Stimulated activated CD8-positive, alpha-beta memory T cell treated with anti-CD3 and anti-CD28 coated beads, Interleukin-15, amount 100 ng/mL, for 4 hours (primary cell): ENCODE measurements around the gene HSP90AB1.
"Not testable (repeated sequence)": the region's sequence is repeated elsewhere in the genome, so short reads cannot be mapped to it uniquely, and the experiment has no call there.

Experiments used
- DNase-seq, 2 donors: peaks; one replicate each; pipeline ENCODE4 v3.0.0-alpha.2; 2020; ENCODE audit warnings: low read depth in 2 of 2

The HSP90AB1 gene

DNA sequence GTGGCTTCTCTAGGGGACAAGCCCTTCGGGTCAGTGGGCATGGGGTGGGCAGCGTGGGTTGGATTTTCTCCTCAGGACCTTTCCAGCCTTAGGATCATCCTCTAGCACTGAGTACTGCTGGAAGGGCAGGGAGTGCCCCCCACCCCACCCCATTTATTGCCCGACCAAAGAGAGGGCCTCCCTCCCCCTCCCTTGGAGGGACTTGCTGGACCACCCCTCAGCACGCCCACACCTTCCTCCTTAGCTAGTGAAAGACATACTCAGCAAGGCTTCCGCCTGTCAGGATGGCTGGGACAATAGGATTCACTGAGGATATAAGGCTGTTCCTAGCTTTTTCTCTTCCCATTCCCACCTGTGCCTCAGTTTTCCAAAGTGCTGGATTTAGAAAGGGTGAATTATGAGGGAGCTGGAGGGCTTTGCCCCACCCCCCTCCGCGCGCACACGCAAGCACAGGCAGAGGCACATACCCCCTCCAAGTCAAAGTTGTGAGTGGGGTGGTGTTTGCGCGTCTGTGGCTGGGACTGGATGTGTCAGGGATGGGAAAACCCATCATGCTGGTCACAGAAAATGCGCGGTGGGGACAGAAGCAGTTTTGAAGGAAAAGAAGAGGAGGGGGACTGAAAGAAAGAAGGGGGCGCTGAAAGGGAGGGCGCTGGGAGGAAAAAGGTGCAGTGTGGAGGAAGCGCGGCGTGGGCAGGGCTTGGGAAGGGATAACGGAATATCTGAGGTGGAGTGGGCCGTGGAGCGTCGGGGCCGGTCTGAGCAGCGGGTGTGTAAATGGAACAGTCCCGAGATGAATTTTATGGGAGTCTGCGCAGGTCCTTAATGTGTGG lies 24.2 kb upstream of the HSP90AB1 start:
- no peak for DNase-seq

DNA sequence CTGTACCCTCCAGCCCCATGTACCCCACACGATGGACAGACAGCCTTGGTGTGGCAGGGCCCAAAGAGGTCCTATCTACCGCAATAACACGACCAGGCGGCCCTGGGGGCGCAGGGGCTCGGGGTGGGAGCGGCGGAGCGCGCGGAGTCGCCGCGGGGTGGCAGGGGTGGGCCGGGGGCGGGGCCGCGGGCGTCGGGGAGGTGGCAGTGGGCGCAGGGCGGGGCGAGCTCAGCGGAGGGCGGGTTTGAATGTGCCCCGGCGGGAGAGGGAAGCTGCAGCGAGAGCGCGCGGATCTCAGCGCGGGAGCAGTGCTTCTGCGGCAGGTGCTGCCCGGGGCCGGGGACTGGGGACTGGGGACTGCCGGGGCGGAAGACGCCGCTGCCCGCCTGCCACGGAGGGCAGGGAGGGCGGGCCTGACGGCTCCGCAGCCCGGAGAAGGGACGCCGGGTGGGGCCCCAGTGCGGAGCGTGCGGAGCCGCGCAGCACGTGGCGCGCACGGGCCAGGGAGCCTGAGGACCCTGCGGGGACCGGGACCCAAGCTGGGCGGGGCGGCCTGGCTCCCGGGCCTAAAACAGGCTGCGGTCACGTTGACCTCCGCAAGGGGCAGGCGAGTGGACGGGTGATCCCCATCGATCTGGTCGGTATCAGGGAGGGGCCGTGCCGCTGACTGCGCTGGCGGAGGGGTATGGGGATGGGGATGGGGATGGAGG lies 23.4 kb upstream of the HSP90AB1 start, which contains the start of gene SLC29A1:
Gene SLC29A1 (plus strand): TSS at position 277 of the 710 bp plus-strand sequence. CDS start 3,719 bp downstream, outside the sequence.
- DNase-seq = peak; percentile 68 to 74

DNA sequence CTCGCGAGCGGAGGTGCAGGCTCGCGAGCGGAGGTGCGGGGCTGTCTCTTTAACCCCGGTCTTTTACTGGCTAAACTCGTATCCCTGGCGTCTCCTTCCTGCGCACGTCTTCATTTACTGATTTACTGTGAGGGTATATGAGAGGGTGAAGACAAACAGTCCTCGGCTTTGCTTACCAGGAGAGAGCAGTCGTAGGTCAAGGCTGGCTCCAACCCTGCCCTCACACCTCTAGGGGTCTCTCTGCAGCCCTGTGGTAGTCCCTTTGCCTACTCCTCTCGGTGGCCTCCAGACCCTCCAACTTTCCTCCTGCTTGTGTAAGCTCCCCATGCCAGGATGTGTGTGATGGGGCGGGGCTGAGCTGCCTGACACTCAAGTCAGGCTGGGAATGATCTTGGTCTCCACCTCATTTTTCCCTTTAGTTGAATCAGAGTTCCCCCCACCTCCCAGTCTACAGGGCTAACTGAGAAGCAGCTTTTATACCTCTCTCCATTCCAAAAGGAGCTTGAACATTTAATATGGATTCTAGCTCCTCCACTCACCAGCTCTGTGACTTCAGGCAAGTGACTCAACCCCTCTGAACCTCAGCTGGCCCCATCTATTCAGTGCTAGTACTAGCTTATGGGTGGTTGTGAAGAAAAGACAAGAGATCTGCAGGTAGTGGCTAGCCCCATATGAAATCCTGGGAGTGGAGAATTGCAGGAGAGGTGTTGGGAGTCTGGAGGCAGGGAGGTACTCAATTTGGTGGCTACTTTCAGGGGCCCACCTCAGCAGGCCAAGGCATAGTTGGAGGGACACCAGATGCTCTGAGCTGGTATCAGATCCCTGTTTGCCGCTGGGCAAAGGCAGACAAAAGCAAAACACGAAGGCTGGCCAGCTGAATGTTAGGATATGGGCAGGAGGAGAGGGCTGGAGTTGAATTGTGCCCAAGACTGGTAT lies 22.6 kb upstream of the HSP90AB1 start:
- no peak for DNase-seq

DNA sequence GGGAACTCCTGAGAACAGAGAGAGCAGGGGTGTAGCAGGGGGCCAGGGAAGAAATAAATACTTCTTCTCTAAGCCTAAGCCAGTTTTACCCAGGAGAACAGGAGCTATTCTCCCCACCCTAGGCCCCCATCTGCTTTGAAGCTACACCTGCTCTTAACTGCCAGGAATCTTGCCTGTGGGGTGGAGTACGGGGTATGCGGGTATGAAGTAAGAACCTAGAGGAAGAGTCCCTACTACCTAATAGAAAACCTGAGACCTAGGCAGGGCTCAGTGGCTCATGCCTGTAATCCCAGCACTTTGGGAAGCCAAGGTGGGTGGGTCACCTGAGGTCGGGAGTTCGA lies 22.0 kb upstream of the HSP90AB1 start:
- DNase-seq = no peak

DNA sequence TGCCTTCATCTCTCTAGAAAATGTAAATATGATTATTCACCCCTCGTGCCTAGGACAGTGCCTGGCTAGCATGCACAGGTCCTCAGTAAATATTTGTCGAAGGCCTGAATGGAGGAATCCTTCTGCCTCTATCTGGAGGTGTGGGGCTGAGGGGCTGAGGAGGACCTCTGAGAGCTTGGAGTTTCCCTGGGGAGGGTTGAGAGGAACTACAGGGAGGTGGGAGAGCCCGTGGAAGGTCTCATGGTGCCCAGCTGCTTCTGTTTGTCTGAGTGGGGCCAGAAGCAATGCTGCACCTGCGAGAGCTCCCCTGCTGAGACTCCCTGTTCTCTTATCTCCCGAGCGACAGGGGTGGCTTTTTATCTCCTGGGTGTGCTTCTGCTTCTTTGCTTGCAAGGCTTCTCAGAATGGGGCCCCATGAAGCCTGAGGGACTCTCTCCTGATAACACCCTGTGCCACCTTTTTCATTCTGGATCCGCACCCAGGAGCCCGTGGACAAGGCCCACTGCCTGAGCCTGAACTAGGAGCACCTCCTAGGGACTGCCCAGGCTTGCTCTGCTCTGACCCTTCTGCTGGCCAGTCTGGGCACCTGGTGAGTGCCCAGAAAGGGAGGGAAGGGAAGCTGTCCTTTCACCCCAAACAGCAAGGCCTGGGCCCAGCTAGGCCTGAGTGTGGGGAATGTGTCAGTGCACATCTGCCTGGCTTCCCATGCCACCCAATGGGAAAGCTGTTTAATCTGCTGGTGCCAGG lies 21.1 kb upstream of the HSP90AB1 start:
- no peak for DNase-seq

DNA sequence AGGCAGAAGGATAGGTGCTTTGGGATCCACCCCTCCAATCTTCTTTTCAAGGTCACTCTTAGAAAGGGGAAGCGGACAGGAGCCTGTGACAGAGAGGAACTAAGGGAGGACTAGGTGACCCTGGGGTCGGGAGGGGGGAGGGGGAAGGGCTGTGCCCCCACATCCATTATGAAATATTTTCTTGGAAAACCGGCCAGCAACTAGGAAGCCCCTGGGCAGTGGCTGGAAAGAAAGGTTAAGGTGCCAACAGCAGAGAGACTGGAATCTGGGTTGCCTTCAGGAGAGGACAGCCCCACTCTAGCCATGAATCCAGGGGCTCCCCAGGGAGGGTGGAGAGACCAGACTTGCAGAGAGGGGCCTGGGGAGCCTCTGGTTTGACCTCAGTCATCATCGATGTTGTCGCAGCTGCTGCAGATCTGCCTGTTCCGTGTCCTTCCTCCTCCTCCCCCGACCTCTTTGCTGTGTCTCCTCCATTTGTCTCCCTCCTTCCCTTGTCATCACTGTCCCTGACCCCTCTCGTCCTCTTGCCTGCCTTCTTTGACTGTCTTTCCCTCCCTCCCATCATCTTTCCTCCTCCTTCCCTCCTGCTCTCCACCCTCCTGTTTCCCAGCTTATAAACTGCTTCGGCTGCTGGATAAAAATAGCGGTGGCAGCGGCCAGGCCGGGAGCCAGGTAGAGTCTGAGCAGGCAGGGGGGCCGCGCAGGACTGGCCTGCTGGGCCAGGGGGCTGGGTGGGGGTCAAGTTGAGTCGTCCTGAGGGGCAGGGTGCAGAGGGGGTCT lies 20.3 kb upstream of the HSP90AB1 start:
- DNase-seq = no peak

DNA sequence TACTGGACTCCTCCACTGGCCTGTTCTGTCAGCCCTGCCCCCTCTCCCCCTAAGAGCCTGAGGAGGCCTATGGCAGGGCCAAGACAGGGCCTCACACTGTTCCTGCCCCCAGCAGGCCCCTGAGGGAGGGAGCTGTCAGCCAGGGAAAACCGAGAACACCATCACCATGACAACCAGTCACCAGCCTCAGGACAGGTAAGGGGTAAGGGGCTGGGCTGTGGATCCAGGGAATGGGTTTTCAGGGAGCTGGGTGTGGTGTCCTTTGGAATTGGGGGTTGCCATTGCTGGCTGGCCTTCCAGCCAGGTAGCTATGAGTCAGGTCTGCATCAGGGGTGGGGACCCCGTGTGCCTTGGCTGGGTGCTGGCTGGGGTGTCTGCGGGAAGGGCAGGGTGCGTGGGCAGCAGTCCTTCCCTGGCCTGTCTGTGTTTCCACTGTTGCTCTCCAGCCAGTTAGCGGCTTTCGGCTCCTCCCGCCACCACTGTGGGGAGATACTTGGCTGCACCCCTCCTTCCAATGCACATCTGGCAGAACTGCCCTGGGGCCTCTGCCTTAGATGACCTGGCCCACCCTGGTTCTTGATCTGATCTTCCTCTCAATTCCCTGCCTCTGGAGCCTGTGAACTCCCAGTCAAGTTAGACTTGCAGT lies 19.6 kb upstream of the HSP90AB1 start:
- DNase-seq = no peak

DNA sequence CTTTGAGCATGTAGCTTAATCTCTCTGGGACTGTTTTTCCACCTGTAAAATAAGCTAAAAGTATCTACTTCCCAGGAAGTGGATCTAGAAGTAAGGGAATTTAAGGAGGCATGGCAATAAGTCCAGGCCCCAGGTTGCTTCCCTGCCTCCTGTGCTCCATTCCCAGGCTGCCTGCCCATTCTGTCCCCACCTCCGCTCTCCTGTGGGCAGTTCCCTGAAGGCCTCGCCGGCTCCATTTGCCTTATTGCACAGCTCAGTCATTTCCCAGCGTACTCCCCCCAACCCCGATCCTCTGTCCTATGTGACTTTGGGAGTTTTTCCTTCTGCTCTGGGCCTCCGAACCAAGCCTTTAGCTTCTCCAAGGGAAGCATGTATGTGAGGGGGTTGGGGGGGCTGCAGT lies 18.9 kb upstream of the HSP90AB1 start:
- no peak for DNase-seq

DNA sequence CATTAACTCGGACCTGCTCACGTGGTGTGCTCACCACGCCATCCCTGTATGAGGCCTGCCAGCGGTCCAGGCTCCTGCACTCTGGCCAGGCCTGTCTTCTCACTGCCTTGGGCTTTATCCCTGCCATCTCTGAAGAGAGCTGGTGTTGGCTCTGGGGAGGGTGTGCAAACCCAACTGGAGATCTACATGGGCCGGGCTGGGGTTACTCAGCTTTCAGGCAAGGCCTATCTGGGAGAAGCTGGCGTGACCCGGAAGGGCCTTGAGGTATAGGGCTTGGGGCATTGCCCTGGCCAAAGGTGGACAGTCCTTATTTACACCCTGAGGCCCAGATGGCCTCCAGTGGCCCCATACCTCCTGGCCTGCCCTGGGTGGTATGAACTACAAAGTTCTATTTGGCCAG lies 18.5 kb upstream of the HSP90AB1 start:
- no peak for DNase-seq

DNA sequence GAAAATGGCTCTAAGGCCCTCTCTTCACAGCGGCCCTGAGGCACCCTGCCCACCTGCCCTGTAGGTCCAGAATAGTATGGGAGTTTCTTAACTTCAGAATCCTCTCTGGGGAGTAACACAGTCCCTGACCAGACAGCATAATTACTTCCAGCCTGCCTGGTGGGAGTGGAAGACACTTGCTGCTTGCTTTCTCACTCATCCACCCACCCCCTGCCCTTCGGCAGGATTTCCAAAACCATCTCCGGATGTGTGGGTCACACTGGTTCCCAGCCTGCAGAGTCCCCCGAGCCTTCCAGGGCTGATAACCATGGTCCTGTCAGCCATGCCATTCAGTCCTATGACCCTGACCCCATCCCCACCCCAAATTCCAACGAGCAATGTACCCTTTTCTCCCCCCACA lies 18.1 kb upstream of the HSP90AB1 start:
- no peak for DNase-seq

DNA sequence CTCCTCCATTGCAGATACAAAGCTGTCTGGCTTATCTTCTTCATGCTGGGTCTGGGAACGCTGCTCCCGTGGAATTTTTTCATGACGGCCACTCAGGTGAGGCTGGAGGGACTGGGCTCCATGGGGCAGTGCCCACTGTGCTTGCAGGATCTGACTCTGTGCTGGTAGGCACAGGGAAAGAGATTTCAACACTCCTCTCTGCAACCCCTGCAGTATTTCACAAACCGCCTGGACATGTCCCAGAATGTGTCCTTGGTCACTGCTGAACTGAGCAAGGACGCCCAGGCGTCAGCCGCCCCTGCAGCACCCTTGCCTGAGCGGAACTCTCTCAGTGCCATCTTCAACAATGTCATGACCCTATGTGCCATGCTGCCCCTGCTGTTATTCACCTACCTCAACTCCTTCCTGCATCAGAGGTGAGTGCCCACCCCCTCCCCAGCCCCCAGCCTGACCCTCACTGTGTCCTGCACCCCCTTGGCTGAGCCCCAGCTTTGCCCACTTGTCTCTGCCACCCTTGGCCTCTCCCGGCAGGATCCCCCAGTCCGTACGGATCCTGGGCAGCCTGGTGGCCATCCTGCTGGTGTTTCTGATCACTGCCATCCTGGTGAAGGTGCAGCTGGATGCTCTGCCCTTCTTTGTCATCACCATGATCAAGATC lies 17.4 kb upstream of the HSP90AB1 start:
- no peak for DNase-seq

DNA sequence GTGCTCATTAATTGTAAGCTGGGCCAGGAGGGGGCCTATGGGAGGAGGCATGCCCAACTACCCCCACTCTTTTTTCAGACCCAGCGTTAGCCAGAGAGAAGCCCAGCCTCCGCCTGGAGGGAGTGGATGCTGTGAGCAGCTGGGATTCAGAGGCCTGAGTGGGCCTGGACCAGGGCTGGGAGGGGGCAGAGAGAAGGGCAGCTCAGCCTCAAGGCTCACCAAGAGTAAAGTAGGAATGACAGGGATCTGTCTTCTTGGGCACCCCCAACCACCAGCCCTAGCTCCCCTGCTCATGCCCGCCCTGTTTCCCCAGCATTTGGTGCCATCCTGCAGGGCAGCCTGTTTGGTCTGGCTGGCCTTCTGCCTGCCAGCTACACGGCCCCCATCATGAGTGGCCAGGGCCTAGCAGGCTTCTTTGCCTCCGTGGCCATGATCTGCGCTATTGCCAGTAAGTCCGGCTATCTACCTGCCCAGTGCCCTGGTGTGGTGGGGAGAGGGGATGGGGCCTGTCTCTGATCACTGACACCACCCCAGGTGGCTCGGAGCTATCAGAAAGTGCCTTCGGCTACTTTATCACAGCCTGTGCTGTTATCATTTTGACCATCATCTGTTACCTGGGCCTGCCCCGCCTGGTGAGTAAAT lies 16.7 kb upstream of the HSP90AB1 start:
- DNase-seq = no peak

DNA sequence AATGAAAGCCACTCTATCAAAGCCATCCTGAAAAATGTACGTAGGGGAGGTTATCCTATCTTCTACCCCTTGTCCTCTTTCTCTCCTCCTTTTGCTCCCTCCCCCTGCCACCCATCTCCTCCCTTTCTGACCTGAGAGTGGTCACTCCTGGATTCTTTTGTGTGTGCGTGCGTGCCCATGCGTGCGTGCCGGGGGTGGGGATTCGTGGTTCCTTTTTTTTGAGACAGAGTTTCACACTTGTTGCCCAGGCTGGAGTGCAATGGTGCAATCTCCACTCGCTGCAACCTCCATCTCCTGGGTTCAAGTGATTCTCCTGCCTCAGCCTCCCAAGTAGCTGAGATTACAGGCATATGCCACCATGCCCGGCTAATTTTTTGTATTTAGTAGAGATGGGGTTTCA lies 15.5 kb upstream of the HSP90AB1 start:
- DNase-seq = not testable (repeated sequence)

DNA sequence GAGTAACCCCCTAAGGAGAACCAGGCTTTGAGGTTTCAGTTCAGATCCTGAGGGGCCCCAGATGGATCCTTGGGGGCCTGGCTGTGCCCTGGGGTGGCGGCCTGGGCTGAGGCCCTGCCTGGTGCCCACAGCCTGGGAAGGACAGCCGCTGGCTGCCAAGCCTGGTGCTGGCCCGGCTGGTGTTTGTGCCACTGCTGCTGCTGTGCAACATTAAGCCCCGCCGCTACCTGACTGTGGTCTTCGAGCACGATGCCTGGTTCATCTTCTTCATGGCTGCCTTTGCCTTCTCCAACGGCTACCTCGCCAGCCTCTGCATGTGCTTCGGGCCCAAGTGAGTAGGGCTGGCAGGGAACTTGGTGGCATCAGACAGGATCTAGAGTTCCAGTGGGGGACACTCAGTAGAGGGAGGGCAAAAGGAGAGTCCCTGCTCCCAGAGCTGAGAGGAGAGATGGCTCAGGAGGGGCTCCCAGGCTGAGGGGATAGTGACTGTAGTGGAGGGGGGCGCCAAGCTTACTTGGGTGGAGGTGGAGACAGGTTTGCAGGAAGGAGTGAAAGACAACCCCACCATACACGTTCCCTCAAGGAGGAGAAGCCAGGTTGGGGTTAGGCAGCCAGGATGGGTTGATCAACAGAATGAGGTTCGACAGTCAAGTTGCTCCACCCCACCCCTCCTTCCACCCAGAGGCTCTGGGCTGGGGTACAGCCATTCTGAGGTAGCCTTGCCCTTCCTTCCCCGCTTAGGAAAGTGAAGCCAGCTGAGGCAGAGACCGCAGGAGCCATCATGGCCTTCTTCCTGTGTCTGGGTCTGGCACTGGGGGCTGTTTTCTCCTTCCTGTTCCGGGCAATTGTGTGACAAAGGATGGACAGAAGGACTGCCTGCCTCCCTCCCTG lies 14.0 kb upstream of the HSP90AB1 start:
- no peak for DNase-seq

DNA sequence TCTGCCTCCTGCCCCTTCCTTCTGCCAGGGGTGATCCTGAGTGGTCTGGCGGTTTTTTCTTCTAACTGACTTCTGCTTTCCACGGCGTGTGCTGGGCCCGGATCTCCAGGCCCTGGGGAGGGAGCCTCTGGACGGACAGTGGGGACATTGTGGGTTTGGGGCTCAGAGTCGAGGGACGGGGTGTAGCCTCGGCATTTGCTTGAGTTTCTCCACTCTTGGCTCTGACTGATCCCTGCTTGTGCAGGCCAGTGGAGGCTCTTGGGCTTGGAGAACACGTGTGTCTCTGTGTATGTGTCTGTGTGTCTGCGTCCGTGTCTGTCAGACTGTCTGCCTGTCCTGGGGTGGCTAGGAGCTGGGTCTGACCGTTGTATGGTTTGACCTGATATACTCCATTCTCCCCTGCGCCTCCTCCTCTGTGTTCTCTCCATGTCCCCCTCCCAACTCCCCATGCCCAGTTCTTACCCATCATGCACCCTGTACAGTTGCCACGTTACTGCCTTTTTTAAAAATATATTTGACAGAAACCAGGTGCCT lies 13.3 kb upstream of the HSP90AB1 start:
- DNase-seq = no peak

DNA sequence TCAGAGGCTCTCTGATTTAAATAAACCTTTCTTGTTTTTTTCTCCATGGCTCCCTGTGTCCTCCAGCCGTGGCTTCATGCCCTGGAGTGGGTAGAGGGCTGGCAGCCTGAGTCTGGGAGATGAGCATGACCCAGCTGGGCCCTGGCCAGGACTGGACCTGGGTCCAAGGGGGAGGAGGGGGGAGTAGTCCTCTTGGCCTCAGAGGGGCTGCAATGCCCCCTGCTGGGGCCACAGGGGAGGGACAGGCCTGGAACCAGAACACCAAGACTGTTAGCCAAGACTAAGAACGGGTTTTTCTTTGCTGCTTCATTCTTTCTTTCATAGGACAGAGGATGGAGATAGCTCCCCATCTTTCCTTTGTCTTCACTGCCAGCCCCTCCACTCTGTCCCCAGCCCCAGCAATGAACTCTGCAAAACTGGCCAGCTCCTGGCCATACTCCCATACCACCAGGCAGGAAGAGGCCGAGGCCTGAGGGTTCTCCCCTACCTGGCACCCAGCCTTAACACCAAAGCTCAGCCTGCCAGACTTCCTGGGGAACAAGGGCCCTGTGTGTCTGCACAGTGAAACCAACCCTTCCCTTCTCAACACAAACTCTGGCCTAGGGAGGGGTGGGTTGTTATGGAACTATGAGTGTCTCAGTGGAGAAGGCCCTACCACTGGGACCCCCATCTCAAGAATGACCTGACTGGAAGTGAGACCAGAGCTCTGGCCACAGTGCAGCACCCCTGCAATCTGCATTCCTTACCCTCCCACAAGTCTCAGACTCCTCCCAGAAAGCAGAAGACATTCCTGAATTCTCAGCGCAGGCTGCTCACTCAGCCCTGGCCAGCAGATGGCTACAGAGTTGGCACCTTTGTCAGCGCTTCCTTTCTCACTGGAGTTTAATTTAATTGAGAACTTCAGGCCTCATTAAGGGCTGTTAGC lies 12.5 kb upstream of the HSP90AB1 start:
- no peak for DNase-seq

DNA sequence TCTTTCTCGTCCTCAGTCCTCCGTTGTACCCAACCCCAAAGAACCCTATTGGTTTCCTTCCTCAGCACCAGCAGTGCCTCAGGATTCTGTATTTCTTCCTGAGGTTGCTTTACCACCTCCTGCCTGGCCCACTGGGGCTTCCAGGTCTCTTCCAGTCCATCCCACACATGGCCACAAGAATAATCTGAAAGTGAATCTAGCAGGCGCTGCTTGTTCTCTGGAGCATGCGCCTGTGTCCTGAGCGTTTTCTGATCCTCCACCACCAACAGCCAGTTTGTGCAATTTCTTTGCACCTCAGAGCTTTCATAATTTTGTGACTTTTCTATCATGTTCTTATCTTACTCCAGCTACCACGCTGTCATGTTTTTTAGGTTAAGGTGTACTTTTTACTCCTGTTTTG lies 11.6 kb upstream of the HSP90AB1 start:
- DNase-seq = no peak
